ENCODE data around the gene PTMA.

Gene PTMA

GRCh38 chr2:231689124-231689893, 19.0 kb upstream of the PTMA start:
- TF ChIP-seq CTCF (conservative IDR thresholded peaks at IDR 0.05; ENCODE audit: low read length), result no peak
- DNase-seq (ENCODE audit: low read depth), result no peak
- H3K4me3 ChIP-seq (ENCODE audit: low read length), result no peak overlapping the region

GRCh38 chr2:231691251-231691772, 17.0 kb upstream of the PTMA start:
- no peak for TF ChIP-seq CTCF (conservative IDR thresholded peaks at IDR 0.05; ENCODE audit: low read length)
- no peak overlapping the region for H3K4me3 ChIP-seq (ENCODE audit: low read length)
- DNase-seq (ENCODE audit: low read depth), result no peak

GRCh38 chr2:231692847-231693246, 15.5 kb upstream of the PTMA start:
- TF ChIP-seq CTCF (conservative IDR thresholded peaks at IDR 0.05; ENCODE audit: low read length), result no peak
- H3K4me3 ChIP-seq (ENCODE audit: low read length), result no peak overlapping the region
- DNase-seq (ENCODE audit: low read depth), result no peak

- TF ChIP-seq CTCF (conservative IDR thresholded peaks at IDR 0.05; ENCODE audit: low read length), result no peak
- peak; percentile 49 for DNase-seq (ENCODE audit: low read depth)
- no peak overlapping the region for H3K4me3 ChIP-seq (ENCODE audit: low read length)
Observed at GRCh38 chr2:231693956-231694355, 14.4 kb upstream of the PTMA start.

GRCh38 chr2:231696004-231696367, 12.3 kb upstream of the PTMA start:
- no peak overlapping the region for H3K4me3 ChIP-seq (ENCODE audit: low read length)
- peak; percentile 96 for DNase-seq (ENCODE audit: low read depth)
- no peak for TF ChIP-seq CTCF (conservative IDR thresholded peaks at IDR 0.05; ENCODE audit: low read length)

- TF ChIP-seq CTCF (conservative IDR thresholded peaks at IDR 0.05; ENCODE audit: low read length), result no peak
- no peak overlapping the region for H3K4me3 ChIP-seq (ENCODE audit: low read length)
- DNase-seq (ENCODE audit: low read depth), result peak; percentile 52
Observed at GRCh38 chr2:231699006-231699405, 9.3 kb upstream of the PTMA start.

Data from AG10803 (cell line).